ENCODE results near the gene POU2F1. TPM values are rescaled to one million over a fixed set of nuclear protein-coding genes. Genes with fewer than 3 reads are reported as not detected.

Gene POU2F1
- polyA plus RNA-seq, 1 donor from 2014 or later: 10.9 TPM

DNA sequence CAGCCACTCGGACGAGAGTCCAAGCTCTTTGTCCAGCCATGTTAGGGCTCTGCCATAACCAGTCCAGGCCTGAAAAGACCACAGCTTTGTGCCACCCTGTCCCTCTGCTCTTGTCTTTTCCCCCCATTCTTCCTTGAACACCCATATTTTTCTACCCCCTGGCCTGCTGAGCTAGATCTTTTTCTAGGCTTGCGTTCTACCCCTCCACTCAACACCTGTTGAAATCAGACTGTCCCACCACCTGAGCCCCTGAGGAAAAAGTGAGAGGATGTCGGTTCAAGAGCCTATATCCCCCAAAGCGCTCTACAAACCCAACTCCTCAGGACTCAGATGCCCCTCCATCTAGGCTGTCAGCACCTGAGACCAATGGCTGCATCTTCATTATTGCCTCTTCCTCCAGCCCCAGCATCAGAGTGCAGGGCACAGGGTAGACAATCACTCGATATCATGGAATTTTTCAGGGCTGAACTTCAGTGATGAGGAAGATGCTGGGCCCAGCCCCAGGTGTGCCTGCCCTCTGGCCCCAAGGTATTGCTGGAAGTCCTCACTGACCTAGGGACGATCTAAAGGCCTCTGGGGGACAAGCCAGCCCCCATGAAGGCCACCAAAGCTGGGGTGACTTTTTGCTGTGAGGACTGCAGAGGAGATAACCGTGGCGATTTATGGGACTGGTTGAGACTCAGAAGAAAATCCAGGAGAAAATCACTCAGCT lies 222.3 kb downstream of the POU2F1 start:
- no peak overlapping the region for H3K27ac ChIP-seq (ENCODE audit: low read length)
- H3K9me2 ChIP-seq (ENCODE audit: insufficient read depth, low read length): no peaks in the 10 kb centered on the region
- TF ChIP-seq MXI1 (conservative IDR thresholded peaks at IDR 0.05; ENCODE audit: poor library complexity, severe bottlenecking) (no peak), POLR2AphosphoS5 (IDR thresholded peaks at IDR 0.05) (no peak), SMC3 (conservative IDR thresholded peaks at IDR 0.05; ENCODE audit: poor library complexity) (no peak), EP300 (conservative IDR thresholded peaks at IDR 0.05; ENCODE audit: poor library complexity, severe bottlenecking) (no peak), TAF1 (IDR thresholded peaks at IDR 0.05; ENCODE audit: low read depth) (no peak), RAD21 (conservative IDR thresholded peaks at IDR 0.05) (no peak), EZH2 (IDR thresholded peaks at IDR 0.05; ENCODE audit: borderline replicate concordance, insufficient read depth, low read length, poor library complexity, severe bottlenecking) (no peak)

GRCh38 chr1:167443757-167444156 lies 223.1 kb downstream of the POU2F1 start:
- Histone ChIP-seq H3K9me2 (ENCODE audit: insufficient read depth, low read length) (no peaks in the 10 kb centered on the region), H3K4me3 (ENCODE audit: low read length) (no peak overlapping the region), H4K20me1 (ENCODE audit: insufficient read depth) (no peaks in the 10 kb centered on the region), H3K9me3 (ENCODE audit: low read length) (no peaks in the 10 kb centered on the region), H3K27me3 (ENCODE audit: insufficient read depth, low read depth, low read length) (peaks cover 9% of the 10 kb centered on the region), H3F3A (ENCODE audit: insufficient read depth, low read length, poor library complexity, severe bottlenecking) (no peaks in the 10 kb centered on the region), H3K79me2 (replicated peaks; ENCODE audit: insufficient read depth, low read length) (no peaks in the 10 kb centered on the region), H3K9ac (ENCODE audit: low read length) (no peak overlapping the region), H3K4me2 (ENCODE audit: low read length) (no peak overlapping the region), H2AFZ (ENCODE audit: low read depth, low read length) (no peak overlapping the region), H3K27ac (ENCODE audit: low read length) (no peak overlapping the region), H3K36me3 (ENCODE audit: insufficient read depth, low read length) (no peaks in the 10 kb centered on the region)
- TF ChIP-seq MXI1 (conservative IDR thresholded peaks at IDR 0.05; ENCODE audit: poor library complexity, severe bottlenecking) (no peak), SMC3 (conservative IDR thresholded peaks at IDR 0.05; ENCODE audit: poor library complexity) (no peak), POLR2AphosphoS5 (IDR thresholded peaks at IDR 0.05) (no peak), TAF1 (IDR thresholded peaks at IDR 0.05; ENCODE audit: low read depth) (no peak), EZH2 (IDR thresholded peaks at IDR 0.05; ENCODE audit: borderline replicate concordance, insufficient read depth, low read length, poor library complexity, severe bottlenecking) (no peak), EP300 (conservative IDR thresholded peaks at IDR 0.05; ENCODE audit: poor library complexity, severe bottlenecking) (no peak), RAD21 (conservative IDR thresholded peaks at IDR 0.05) (no peak)
- TF ChIP-seq, protein P1, sequence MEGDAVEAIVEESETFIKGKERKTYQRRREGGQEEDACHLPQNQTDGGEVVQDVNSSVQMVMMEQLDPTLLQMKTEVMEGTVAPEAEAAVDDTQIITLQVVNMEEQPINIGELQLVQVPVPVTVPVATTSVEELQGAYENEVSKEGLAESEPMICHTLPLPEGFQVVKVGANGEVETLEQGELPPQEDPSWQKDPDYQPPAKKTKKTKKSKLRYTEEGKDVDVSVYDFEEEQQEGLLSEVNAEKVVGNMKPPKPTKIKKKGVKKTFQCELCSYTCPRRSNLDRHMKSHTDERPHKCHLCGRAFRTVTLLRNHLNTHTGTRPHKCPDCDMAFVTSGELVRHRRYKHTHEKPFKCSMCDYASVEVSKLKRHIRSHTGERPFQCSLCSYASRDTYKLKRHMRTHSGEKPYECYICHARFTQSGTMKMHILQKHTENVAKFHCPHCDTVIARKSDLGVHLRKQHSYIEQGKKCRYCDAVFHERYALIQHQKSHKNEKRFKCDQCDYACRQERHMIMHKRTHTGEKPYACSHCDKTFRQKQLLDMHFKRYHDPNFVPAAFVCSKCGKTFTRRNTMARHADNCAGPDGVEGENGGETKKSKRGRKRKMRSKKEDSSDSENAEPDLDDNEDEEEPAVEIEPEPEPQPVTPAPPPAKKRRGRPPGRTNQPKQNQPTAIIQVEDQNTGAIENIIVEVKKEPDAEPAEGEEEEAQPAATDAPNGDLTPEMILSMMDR (IDR thresholded peaks at IDR 0.05; ENCODE audit: poor library complexity, severe bottlenecking): no peak
- TF ChIP-seq, protein P2, sequence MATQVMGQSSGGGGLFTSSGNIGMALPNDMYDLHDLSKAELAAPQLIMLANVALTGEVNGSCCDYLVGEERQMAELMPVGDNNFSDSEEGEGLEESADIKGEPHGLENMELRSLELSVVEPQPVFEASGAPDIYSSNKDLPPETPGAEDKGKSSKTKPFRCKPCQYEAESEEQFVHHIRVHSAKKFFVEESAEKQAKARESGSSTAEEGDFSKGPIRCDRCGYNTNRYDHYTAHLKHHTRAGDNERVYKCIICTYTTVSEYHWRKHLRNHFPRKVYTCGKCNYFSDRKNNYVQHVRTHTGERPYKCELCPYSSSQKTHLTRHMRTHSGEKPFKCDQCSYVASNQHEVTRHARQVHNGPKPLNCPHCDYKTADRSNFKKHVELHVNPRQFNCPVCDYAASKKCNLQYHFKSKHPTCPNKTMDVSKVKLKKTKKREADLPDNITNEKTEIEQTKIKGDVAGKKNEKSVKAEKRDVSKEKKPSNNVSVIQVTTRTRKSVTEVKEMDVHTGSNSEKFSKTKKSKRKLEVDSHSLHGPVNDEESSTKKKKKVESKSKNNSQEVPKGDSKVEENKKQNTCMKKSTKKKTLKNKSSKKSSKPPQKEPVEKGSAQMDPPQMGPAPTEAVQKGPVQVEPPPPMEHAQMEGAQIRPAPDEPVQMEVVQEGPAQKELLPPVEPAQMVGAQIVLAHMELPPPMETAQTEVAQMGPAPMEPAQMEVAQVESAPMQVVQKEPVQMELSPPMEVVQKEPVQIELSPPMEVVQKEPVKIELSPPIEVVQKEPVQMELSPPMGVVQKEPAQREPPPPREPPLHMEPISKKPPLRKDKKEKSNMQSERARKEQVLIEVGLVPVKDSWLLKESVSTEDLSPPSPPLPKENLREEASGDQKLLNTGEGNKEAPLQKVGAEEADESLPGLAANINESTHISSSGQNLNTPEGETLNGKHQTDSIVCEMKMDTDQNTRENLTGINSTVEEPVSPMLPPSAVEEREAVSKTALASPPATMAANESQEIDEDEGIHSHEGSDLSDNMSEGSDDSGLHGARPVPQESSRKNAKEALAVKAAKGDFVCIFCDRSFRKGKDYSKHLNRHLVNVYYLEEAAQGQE (IDR thresholded peaks at IDR 0.05; ENCODE audit: borderline replicate concordance): no peak

More for the DNA sequence above, 222.3 kb downstream of the POU2F1 start:
- Histone ChIP-seq H3K9me3 (ENCODE audit: low read length) (no peaks in the 10 kb centered on the region), H3F3A (ENCODE audit: insufficient read depth, low read length, poor library complexity, severe bottlenecking) (no peaks in the 10 kb centered on the region), H2AFZ (ENCODE audit: low read depth, low read length) (no peak overlapping the region), H3K9ac (ENCODE audit: low read length) (no peak overlapping the region), H4K20me1 (ENCODE audit: insufficient read depth) (no peaks in the 10 kb centered on the region), H3K36me3 (ENCODE audit: insufficient read depth, low read length) (no peaks in the 10 kb centered on the region), H3K27me3 (ENCODE audit: insufficient read depth, low read depth, low read length) (peaks cover 9% of the 10 kb centered on the region), H3K79me2 (replicated peaks; ENCODE audit: insufficient read depth, low read length) (no peaks in the 10 kb centered on the region), H3K4me3 (ENCODE audit: low read length) (no peak overlapping the region), H3K4me2 (ENCODE audit: low read length) (no peak overlapping the region)
